OCI-M2 (cell line): ENCODE results near the gene MRGPRD.

Source experiments
- DNase-seq: peaks from one replicate; lab custom pipeline; 2025; ENCODE audit not compliant: unreplicated experiment; lab: John Stamatoyannopoulos, UW

Gene MRGPRD

GRCh38 chr11:68932933-68933577, 47.7 kb downstream of the MRGPRD start:
- DNase-seq, result no peak

- no peak for DNase-seq
These were observed 48.4 kb downstream of the MRGPRD start for GRCh38 chr11:68932358-68932757.

- DNase-seq, result no peak
These were observed 48.9 kb downstream of the MRGPRD start for GRCh38 chr11:68931911-68932310.

DNA sequence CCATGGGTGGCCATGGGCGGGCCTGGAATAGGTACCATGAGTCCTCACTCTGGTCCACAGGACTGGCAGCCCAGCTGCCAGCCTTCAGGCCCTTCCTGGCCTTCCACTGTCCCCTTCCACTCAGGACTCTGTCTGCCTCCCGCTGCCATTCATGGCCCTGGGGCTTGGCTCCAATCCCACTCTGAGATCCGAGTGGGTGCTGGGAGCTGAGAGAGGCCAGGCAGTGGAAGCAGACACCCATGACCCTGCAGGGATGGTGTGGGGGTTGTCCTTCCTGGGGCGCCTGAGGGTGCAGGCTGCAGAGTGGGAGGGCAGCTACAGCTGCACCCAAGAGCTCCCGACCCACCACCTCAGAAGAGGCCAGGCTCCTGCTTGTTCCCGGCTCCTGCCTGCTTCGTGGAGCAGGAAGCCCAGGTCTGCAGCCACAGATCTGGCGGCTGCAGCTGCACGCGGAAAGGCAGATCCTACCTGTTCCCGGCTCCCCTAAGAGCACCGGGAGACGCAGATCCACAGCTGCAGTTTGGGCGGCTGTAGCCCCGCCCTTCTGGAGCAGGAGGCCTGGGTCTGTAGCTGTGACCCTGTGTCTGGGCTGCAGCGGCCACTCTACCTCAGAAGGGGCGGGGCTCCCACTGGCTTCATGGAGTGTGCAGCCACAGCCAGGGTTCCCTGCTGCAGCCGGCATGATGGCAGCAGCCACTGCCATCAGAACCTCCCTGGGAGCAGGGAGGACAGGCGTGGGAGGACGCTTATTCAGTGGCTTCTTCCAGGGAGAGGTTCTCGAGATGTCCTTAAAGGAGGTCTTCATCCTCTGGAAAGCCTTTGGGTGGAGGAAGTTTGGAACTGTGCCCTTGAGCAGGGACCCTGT, 49.6 kb downstream of the MRGPRD start:
- DNase-seq, result no peak
